ENCODE measurements around the gene FES. TPM values are rescaled to one million over a fixed set of nuclear protein-coding genes. Genes with fewer than 3 reads are reported as not detected.
A peak's percentile ranks its signal among the peaks of the same experiment; 100 is the strongest.

FES gene
- total RNA-seq, 2 experiments from 2014 or later = 3.2 to 3.3 TPM

DNA sequence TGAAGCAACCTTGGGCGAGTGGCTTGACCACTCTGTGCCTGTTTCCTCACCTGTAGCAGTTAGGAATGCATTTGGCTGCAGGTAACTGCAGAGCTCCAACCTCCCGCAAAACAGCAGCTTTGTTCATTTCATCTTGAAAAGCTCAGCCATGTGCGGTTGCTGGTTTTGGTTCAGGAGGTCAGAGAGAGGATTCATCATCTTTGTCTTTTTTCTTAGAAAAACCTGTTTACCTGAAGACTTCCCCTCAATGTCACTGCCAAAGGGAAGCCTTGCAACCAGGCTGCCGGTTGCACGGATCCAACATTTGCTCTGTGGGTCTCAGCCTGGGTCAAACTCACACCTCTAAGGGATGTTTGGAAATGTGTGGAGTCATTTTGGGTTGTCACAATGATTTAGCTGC is 32.4 kb upstream of the FES start:
- H2AFZ ChIP-seq (ENCODE audit: low read length) = no peak overlapping the region; the same call in 1 of the 2 replicates
- peak overlapping the region; percentile 3 for H3K4me3 ChIP-seq (ENCODE audit: low read depth, low read length, poor library complexity, severe bottlenecking)
- H3K79me2 ChIP-seq (ENCODE audit: insufficient read depth, low read depth, low read length) = no peaks in the 10 kb centered on the region
- H3K27ac ChIP-seq (ENCODE audit: low read depth, low read length, poor library complexity, severe bottlenecking) = no peak overlapping the region
- ChIA-PET CTCF (ENCODE audit: unreplicated experiment) (interaction anchor here (0.7 kb wide), 1 partner anchor 13 kb away, joined by 3 read pairs; no protein-coding TSS in a partner anchor), POLR2A (interaction anchor here (0.6 to 2.5 kb wide), 10 partner anchors 11 to 1271 kb away, joined by 3 to 15 read pairs (median 3); no protein-coding TSS in a partner anchor)
- no TSS peak for BruUV-seq (replicated peaks)
- peaks cover 63% of the 10 kb centered on the region for H3K4me1 ChIP-seq (ENCODE audit: insufficient read depth, low read length, poor library complexity, severe bottlenecking)
- H3K36me3 ChIP-seq (ENCODE audit: insufficient read depth, low read length) = no peaks in the 10 kb centered on the region; the same call in 1 of the 2 replicates
- DNase-seq (ENCODE audit: low spot score) = peak; percentile 33
- H3K4me2 ChIP-seq (ENCODE audit: low read length) = peak overlapping the region; percentile 65
- intact Hi-C loops (cut with micrococcal nuclease; ENCODE audit: unreplicated experiment) = loop anchor here (2.0 kb wide), 1 partner anchor 65 kb away; no protein-coding TSS in a partner anchor
- no peaks in the 10 kb centered on the region for H3K9me3 ChIP-seq (ENCODE audit: low read length)
- H3K9me2 ChIP-seq (ENCODE audit: insufficient read depth, low read length) = no peaks in the 10 kb centered on the region
- H4K20me1 ChIP-seq (ENCODE audit: insufficient read depth, low read length) = no peaks in the 10 kb centered on the region
- TF ChIP-seq EZH2phosphoT487 (IDR thresholded peaks at IDR 0.05; ENCODE audit: borderline replicate concordance, low read depth, low read length) = no peak
- TF ChIP-seq CTCF (conservative IDR thresholded peaks at IDR 0.05; ENCODE audit: low read length) = no peak

- ChIA-PET POLR2A (interaction anchor here (0.8 kb wide), 1 partner anchor 76 kb away, joined by 3 read pairs; no protein-coding TSS in a partner anchor), CTCF (ENCODE audit: unreplicated experiment) (interaction anchor here (0.6 kb wide), 2 partner anchors 13 to 1082 kb away, joined by 5 read pairs; no protein-coding TSS in a partner anchor)
- Histone ChIP-seq H3K79me2 (ENCODE audit: insufficient read depth, low read depth, low read length) (no peaks in the 10 kb centered on the region), H3K4me3 (ENCODE audit: low read depth, low read length, poor library complexity, severe bottlenecking) (no peak overlapping the region), H3K4me1 (ENCODE audit: insufficient read depth, low read length, poor library complexity, severe bottlenecking) (peaks cover 69% of the 10 kb centered on the region), H3K36me3 (ENCODE audit: insufficient read depth, low read length) (no peaks in the 10 kb centered on the region; the same call in 1 of the 2 replicates), H3K9me3 (ENCODE audit: low read length) (no peaks in the 10 kb centered on the region), H3K4me2 (ENCODE audit: low read length) (0 out of 2 replicates have a peak overlapping the region, but pooled peaks have one; percentile 19), H3K9me2 (ENCODE audit: insufficient read depth, low read length) (no peaks in the 10 kb centered on the region), H2AFZ (ENCODE audit: low read length) (no peak overlapping the region), H3K27ac (ENCODE audit: low read depth, low read length, poor library complexity, severe bottlenecking) (no peak overlapping the region), H4K20me1 (ENCODE audit: insufficient read depth, low read length) (no peaks in the 10 kb centered on the region)
- intact Hi-C loops (cut with micrococcal nuclease; ENCODE audit: unreplicated experiment) = no loop called here
- no peak for DNase-seq (ENCODE audit: low spot score)
- no TSS peak for BruUV-seq (replicated peaks)
- TF ChIP-seq EZH2phosphoT487 (IDR thresholded peaks at IDR 0.05; ENCODE audit: borderline replicate concordance, low read depth, low read length) (no peak), CTCF (conservative IDR thresholded peaks at IDR 0.05; ENCODE audit: low read length) (no peak)
Observed at GRCh38 chr15:90855139-90855538, 29.2 kb upstream of the FES start.

DNA sequence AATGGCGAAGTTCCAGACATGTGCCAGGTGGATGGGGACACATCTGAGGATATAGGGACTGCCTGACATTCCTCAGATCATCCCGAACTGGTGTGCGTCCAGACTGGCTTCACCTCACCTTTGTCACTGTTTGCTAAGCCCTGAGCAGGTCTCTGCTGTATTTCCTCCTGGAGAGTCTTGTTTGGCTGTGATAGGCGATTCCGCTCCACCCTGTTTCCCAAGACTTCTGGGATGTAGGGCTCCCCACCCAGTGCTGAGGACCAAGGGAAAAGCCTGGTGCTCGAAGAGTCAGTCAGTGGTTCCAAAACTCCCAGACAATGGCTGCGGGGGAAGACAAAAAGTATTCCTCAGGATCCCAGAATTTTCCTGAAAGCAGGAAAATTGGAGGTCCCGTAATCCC is 27.0 kb upstream of the FES start:
- POLR2A ChIA-PET = no interaction called here
- CTCF ChIA-PET (ENCODE audit: unreplicated experiment) = no interaction called here
- intact Hi-C loops (cut with micrococcal nuclease; ENCODE audit: unreplicated experiment) = no loop called here
- Histone ChIP-seq H3K27ac (ENCODE audit: low read depth, low read length, poor library complexity, severe bottlenecking) (no peak overlapping the region), H3K36me3 (ENCODE audit: insufficient read depth, low read length) (no peaks in the 10 kb centered on the region), H3K4me1 (ENCODE audit: insufficient read depth, low read length, poor library complexity, severe bottlenecking) (peaks cover 52% of the 10 kb centered on the region), H2AFZ (ENCODE audit: low read length) (no peak overlapping the region), H4K20me1 (ENCODE audit: insufficient read depth, low read length) (no peaks in the 10 kb centered on the region), H3K4me2 (ENCODE audit: low read length) (no peak overlapping the region), H3K4me3 (ENCODE audit: low read depth, low read length, poor library complexity, severe bottlenecking) (no peak overlapping the region), H3K9me3 (ENCODE audit: low read length) (no peaks in the 10 kb centered on the region), H3K9me2 (ENCODE audit: insufficient read depth, low read length) (no peaks in the 10 kb centered on the region), H3K79me2 (ENCODE audit: insufficient read depth, low read depth, low read length) (no peaks in the 10 kb centered on the region)
- BruUV-seq (replicated peaks) = no TSS peak
- no peak for DNase-seq (ENCODE audit: low spot score)
- no peak for TF ChIP-seq CTCF (conservative IDR thresholded peaks at IDR 0.05; ENCODE audit: low read length)
- TF ChIP-seq EZH2phosphoT487 (IDR thresholded peaks at IDR 0.05; ENCODE audit: borderline replicate concordance, low read depth, low read length) = no peak

Measured in OCI-LY7 (cell line).